AG10803 (cell line): ENCODE measurements around the gene FAM227B.

Experiments
- DNase-seq: peaks from one replicate; pipeline ENCODE4 v3.0.0; 2010; ENCODE audit warnings: low read depth
- H3K4me3 ChIP-seq: 2 replicates; pipeline ENCODE4 v1.5.1; 2011; ENCODE audit warnings: mild to moderate bottlenecking, low read length, control low read depth
- CTCF ChIP-seq: conservative IDR thresholded peaks from 2 replicates; pipeline ENCODE4 v1.5.1; 2011; ENCODE audit warnings: mild to moderate bottlenecking, low read length, control low read depth, inconsistent platforms

Gene FAM227B

GRCh38 chr15:49460411-49460941 lies 160.1 kb downstream of the FAM227B start:
- DNase-seq: peak; percentile 69
- TF ChIP-seq CTCF: no peak
- H3K4me3 ChIP-seq: no peak overlapping the region

- no peak for TF ChIP-seq CTCF
- peak; percentile 37 for DNase-seq
- no peak overlapping the region for H3K4me3 ChIP-seq
Measured at GRCh38 chr15:49458145-49458544, 162.5 kb downstream of the FAM227B start.

GRCh38 chr15:49456166-49456565 lies 164.5 kb downstream of the FAM227B start:
- H3K4me3 ChIP-seq: no peak overlapping the region
- no peak for DNase-seq
- no peak for TF ChIP-seq CTCF

- no peak for TF ChIP-seq CTCF
- no peak overlapping the region for H3K4me3 ChIP-seq
- no peak for DNase-seq
Measured at GRCh38 chr15:49452595-49452994, 168.0 kb downstream of the FAM227B start.

- no peak for DNase-seq
- no peak overlapping the region for H3K4me3 ChIP-seq
- TF ChIP-seq CTCF: no peak
Measured at GRCh38 chr15:49441816-49442215, 178.8 kb downstream of the FAM227B start.

GRCh38 chr15:49441356-49441755 lies 179.3 kb downstream of the FAM227B start:
- TF ChIP-seq CTCF: no peak
- no peak for DNase-seq
- no peak overlapping the region for H3K4me3 ChIP-seq

GRCh38 chr15:49439678-49440395 lies 180.8 kb downstream of the FAM227B start:
- no peak for DNase-seq
- no peak for TF ChIP-seq CTCF
- no peak overlapping the region for H3K4me3 ChIP-seq
